ENCODE results near the gene XYLT1.

XYLT1 gene

GRCh38 chr16:17155485-17155884, 315.3 kb downstream of the XYLT1 start:
- DNase-seq (ENCODE audit: low read depth) = no peak
- no peak for TF ChIP-seq CTCF (IDR thresholded peaks at IDR 0.05; ENCODE audit: insufficient read depth, low read depth, low read length, missing control alignments)
- no peak overlapping the region for H3K4me3 ChIP-seq (ENCODE audit: low read length)

- no peak for DNase-seq (ENCODE audit: low read depth)
- no peak for TF ChIP-seq CTCF (IDR thresholded peaks at IDR 0.05; ENCODE audit: insufficient read depth, low read depth, low read length, missing control alignments)
- H3K4me3 ChIP-seq (ENCODE audit: low read length) = no peak overlapping the region
Measured at GRCh38 chr16:17154981-17155380, 315.8 kb downstream of the XYLT1 start.

GRCh38 chr16:17152311-17152710, 318.4 kb downstream of the XYLT1 start:
- DNase-seq (ENCODE audit: low read depth) = no peak
- H3K4me3 ChIP-seq (ENCODE audit: low read length) = no peak overlapping the region
- TF ChIP-seq CTCF (IDR thresholded peaks at IDR 0.05; ENCODE audit: insufficient read depth, low read depth, low read length, missing control alignments) = no peak

- no peak overlapping the region for H3K4me3 ChIP-seq (ENCODE audit: low read length)
- no peak for DNase-seq (ENCODE audit: low read depth)
- TF ChIP-seq CTCF (IDR thresholded peaks at IDR 0.05; ENCODE audit: insufficient read depth, low read depth, low read length, missing control alignments) = no peak
Measured at GRCh38 chr16:17151335-17151734, 319.4 kb downstream of the XYLT1 start.

GRCh38 chr16:17149904-17150483, 320.8 kb downstream of the XYLT1 start:
- no peak for TF ChIP-seq CTCF (IDR thresholded peaks at IDR 0.05; ENCODE audit: insufficient read depth, low read depth, low read length, missing control alignments)
- no peak for DNase-seq (ENCODE audit: low read depth)
- H3K4me3 ChIP-seq (ENCODE audit: low read length) = no peak overlapping the region

GRCh38 chr16:17147942-17148341, 322.8 kb downstream of the XYLT1 start:
- no peak for TF ChIP-seq CTCF (IDR thresholded peaks at IDR 0.05; ENCODE audit: insufficient read depth, low read depth, low read length, missing control alignments)
- no peak for DNase-seq (ENCODE audit: low read depth)
- H3K4me3 ChIP-seq (ENCODE audit: low read length) = no peak overlapping the region

- no peak for DNase-seq (ENCODE audit: low read depth)
- no peak overlapping the region for H3K4me3 ChIP-seq (ENCODE audit: low read length)
- TF ChIP-seq CTCF (IDR thresholded peaks at IDR 0.05; ENCODE audit: insufficient read depth, low read depth, low read length, missing control alignments) = no peak
Measured at GRCh38 chr16:17145029-17145428, 325.7 kb downstream of the XYLT1 start.
